HG02981 (cell line): ENCODE results near the gene MAFF.
"Not testable (repeated sequence)": the region's sequence is repeated elsewhere in the genome, so short reads cannot be mapped to it uniquely, and the experiment has no call there.

ENCODE experiments used
- ATAC-seq: cut with Tn5 transposase; IDR thresholded peaks from one replicate; pipeline ENCODE4 v1.9.1; 2021; ENCODE audit warnings: mild to moderate bottlenecking, moderate library complexity; ENCODE audit not compliant: unreplicated experiment

The MAFF gene

GRCh38 chr22:38221908-38222796, 20.4 kb downstream of the MAFF start:
- ATAC-seq: no peak

- ATAC-seq: no peak
These were observed 21.0 kb downstream of the MAFF start for GRCh38 chr22:38222797-38223119.

GRCh38 chr22:38223289-38223960, 21.6 kb downstream of the MAFF start:
- no peak for ATAC-seq

GRCh38 chr22:38226853-38227649, 25.3 kb downstream of the MAFF start:
- ATAC-seq: no peak

GRCh38 chr22:38228326-38228872, 26.6 kb downstream of the MAFF start:
- ATAC-seq: no peak

- no peak for ATAC-seq
These were observed 27.3 kb downstream of the MAFF start for GRCh38 chr22:38228873-38229740.

GRCh38 chr22:38230108-38230825, 28.5 kb downstream of the MAFF start:
- no peak for ATAC-seq

- ATAC-seq: no peak
These were observed 29.1 kb downstream of the MAFF start for GRCh38 chr22:38230916-38231315.

GRCh38 chr22:38232196-38232595, 30.4 kb downstream of the MAFF start:
- ATAC-seq: no peak

GRCh38 chr22:38233427-38233826, 31.6 kb downstream of the MAFF start:
- no peak for ATAC-seq

GRCh38 chr22:38233856-38234255, 32.1 kb downstream of the MAFF start:
- ATAC-seq: not testable (repeated sequence)

- no peak for ATAC-seq
These were observed 33.6 kb downstream of the MAFF start for GRCh38 chr22:38235240-38235850.

- no peak for ATAC-seq
These were observed 35.0 kb downstream of the MAFF start for GRCh38 chr22:38236786-38237185.

- no peak for ATAC-seq
These were observed 36.8 kb downstream of the MAFF start for GRCh38 chr22:38238519-38239071.

GRCh38 chr22:38239101-38239761, 37.4 kb downstream of the MAFF start:
- no peak for ATAC-seq

GRCh38 chr22:38240734-38241252, 39.0 kb downstream of the MAFF start:
- no peak for ATAC-seq

GRCh38 chr22:38243007-38243765, 41.4 kb downstream of the MAFF start:
- ATAC-seq: no peak
